ENCODE results near the gene SFI1. TPM values are rescaled to one million over a fixed set of nuclear protein-coding genes. Genes with fewer than 3 reads are reported as not detected.
"Not testable (repeated sequence)": the region's sequence is repeated elsewhere in the genome, so short reads cannot be mapped to it uniquely, and the experiment has no call there.

The SFI1 gene
- total RNA-seq, 1 experiment from 2014 or later = 55.2 TPM

DNA sequence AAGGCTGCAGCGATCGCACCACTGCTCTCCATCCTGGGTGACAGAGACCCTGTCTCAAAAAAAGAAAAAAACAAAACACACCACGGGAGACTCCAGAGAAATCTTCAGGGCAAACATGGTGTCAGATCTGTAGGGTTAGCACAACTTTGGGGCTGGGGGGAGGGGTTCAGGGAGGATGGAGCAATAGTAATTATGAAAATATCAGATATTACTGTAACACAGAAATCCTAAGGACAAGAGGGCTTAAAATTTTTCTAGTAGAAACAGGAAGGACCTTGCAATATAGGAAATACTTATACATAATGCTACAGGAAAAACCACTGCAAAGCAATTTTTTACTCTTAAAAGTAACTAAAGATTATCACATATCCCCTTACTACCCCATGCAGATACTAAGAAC, 20.5 kb upstream of the SFI1 start:
- Histone ChIP-seq H3K4me3 (ENCODE audit: low read depth, low read length) (no peak overlapping the region), H3K36me3 (ENCODE audit: control insufficient read depth, insufficient read depth, low read length) (no peaks in the 10 kb centered on the region), H3K27me3 (replicated peaks; ENCODE audit: control insufficient read depth, insufficient read depth, low read length) (no peaks in the 10 kb centered on the region), H3K4me1 (no peaks in the 10 kb centered on the region), H3K9me3 (no peaks in the 10 kb centered on the region)
- Mint-ChIP-seq H3K4me1 (ENCODE audit: low read depth, unreplicated experiment) (no peaks in the 10 kb centered on the region), H3K36me3 (ENCODE audit: insufficient read depth, unreplicated experiment) (peaks cover 58% of the 10 kb centered on the region), H3K27ac (ENCODE audit: unreplicated experiment) (no peak overlapping the region), H3K4me3 (ENCODE audit: unreplicated experiment) (no peak overlapping the region), H3K9me3 (ENCODE audit: unreplicated experiment) (no peaks in the 10 kb centered on the region), H3K27me3 (ENCODE audit: insufficient read depth, unreplicated experiment) (no peaks in the 10 kb centered on the region)
- no TSS peak for BruUV-seq (replicated peaks)
- ChIA-PET CTCF (no interaction called here), POLR2A (no interaction called here)
- TF ChIP-seq, protein P1, sequence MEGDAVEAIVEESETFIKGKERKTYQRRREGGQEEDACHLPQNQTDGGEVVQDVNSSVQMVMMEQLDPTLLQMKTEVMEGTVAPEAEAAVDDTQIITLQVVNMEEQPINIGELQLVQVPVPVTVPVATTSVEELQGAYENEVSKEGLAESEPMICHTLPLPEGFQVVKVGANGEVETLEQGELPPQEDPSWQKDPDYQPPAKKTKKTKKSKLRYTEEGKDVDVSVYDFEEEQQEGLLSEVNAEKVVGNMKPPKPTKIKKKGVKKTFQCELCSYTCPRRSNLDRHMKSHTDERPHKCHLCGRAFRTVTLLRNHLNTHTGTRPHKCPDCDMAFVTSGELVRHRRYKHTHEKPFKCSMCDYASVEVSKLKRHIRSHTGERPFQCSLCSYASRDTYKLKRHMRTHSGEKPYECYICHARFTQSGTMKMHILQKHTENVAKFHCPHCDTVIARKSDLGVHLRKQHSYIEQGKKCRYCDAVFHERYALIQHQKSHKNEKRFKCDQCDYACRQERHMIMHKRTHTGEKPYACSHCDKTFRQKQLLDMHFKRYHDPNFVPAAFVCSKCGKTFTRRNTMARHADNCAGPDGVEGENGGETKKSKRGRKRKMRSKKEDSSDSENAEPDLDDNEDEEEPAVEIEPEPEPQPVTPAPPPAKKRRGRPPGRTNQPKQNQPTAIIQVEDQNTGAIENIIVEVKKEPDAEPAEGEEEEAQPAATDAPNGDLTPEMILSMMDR (IDR thresholded peaks at IDR 0.05; ENCODE audit: insufficient read depth in 1 of 2, low read depth in 1 of 2, low read length in 1 of 2, severe bottlenecking in 1 of 2, unreplicated experiment in 1 of 2) = no peak
- no peak for DNase-seq
- intact Hi-C loops (cut with micrococcal nuclease; ENCODE audit: unreplicated experiment) = no loop called here

DNA sequence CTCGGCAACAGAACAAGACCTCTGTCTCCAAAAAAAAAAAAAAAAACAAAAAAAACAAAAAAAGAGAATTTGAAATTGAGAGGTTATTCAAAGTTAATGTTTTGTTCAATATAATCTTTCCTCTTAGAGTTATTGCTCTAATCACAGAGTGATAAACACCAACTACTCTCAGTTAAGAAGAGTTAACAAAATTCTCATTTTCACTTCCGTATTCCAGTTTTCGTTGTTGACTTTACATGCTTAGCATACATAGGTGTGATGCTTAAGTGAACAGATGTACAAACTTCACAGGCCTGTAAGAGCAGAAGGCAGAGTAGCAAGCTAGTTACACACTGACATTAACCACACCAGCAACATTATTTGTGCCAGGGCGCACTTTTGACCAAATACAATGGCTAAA, 19.0 kb upstream of the SFI1 start:
- H3K27ac Mint-ChIP-seq (ENCODE audit: unreplicated experiment) = no peak overlapping the region
- no peaks in the 10 kb centered on the region for H3K9me3 ChIP-seq
- H3K4me3 Mint-ChIP-seq (ENCODE audit: unreplicated experiment) = no peak overlapping the region
- H3K4me3 ChIP-seq (ENCODE audit: low read depth, low read length) = no peak overlapping the region
- no TSS peak for BruUV-seq (replicated peaks)
- peaks cover 1% of the 10 kb centered on the region; the same call in 1 of the 2 replicates for H3K36me3 ChIP-seq (ENCODE audit: control insufficient read depth, insufficient read depth, low read length)
- TF ChIP-seq, protein P1 (IDR thresholded peaks at IDR 0.05; ENCODE audit: insufficient read depth in 1 of 2, low read depth in 1 of 2, low read length in 1 of 2, severe bottlenecking in 1 of 2, unreplicated experiment in 1 of 2) = no peak
- no peaks in the 10 kb centered on the region for H3K4me1 ChIP-seq
- H3K27me3 Mint-ChIP-seq (ENCODE audit: insufficient read depth, unreplicated experiment) = no peaks in the 10 kb centered on the region
- ChIA-PET POLR2A (no interaction called here), CTCF (no interaction called here)
- H3K36me3 Mint-ChIP-seq (ENCODE audit: insufficient read depth, unreplicated experiment) = peaks cover 60% of the 10 kb centered on the region
- H3K4me1 Mint-ChIP-seq (ENCODE audit: low read depth, unreplicated experiment) = no peaks in the 10 kb centered on the region
- no peak for DNase-seq
- H3K9me3 Mint-ChIP-seq (ENCODE audit: unreplicated experiment) = no peaks in the 10 kb centered on the region
- intact Hi-C loops (cut with micrococcal nuclease; ENCODE audit: unreplicated experiment) = no loop called here
- no peaks in the 10 kb centered on the region for H3K27me3 ChIP-seq (replicated peaks; ENCODE audit: control insufficient read depth, insufficient read depth, low read length)

DNA sequence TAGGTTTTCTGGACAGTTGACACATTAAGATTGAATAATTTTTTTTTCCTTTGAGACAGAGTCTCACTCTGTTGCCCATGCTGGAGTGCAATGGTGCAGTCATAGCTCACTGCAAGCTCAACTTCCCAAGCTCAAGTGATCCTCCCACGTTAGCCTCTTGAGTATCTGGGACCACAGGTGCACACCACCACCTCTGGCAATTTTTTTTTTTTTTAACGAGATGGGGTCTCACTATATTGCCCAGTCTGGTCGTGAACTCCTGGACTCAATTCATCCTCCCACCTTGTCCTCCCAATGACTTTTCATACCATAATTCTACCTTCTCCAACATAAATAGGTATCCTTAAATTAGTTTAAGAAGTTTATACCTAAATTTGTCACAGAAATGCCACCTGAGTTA, 15.2 kb upstream of the SFI1 start:
- peaks cover 1% of the 10 kb centered on the region; the same call in 1 of the 2 replicates for H3K36me3 ChIP-seq (ENCODE audit: control insufficient read depth, insufficient read depth, low read length)
- H3K27ac Mint-ChIP-seq (ENCODE audit: unreplicated experiment) = no peak overlapping the region
- no peak for DNase-seq
- no peak overlapping the region for H3K4me3 Mint-ChIP-seq (ENCODE audit: unreplicated experiment)
- H3K4me3 ChIP-seq (ENCODE audit: low read depth, low read length) = no peak overlapping the region
- TF ChIP-seq, protein P1 (IDR thresholded peaks at IDR 0.05; ENCODE audit: insufficient read depth in 1 of 2, low read depth in 1 of 2, low read length in 1 of 2, severe bottlenecking in 1 of 2, unreplicated experiment in 1 of 2) = no peak
- no peaks in the 10 kb centered on the region for H3K9me3 Mint-ChIP-seq (ENCODE audit: unreplicated experiment)
- no peaks in the 10 kb centered on the region for H3K27me3 ChIP-seq (replicated peaks; ENCODE audit: control insufficient read depth, insufficient read depth, low read length)
- H3K4me1 ChIP-seq = no peaks in the 10 kb centered on the region
- no TSS peak for BruUV-seq (replicated peaks)
- intact Hi-C loops (cut with micrococcal nuclease; ENCODE audit: unreplicated experiment) = no loop called here
- H3K9me3 ChIP-seq = no peaks in the 10 kb centered on the region
- POLR2A ChIA-PET = no interaction called here
- H3K27me3 Mint-ChIP-seq (ENCODE audit: insufficient read depth, unreplicated experiment) = no peaks in the 10 kb centered on the region
- peaks cover 77% of the 10 kb centered on the region for H3K36me3 Mint-ChIP-seq (ENCODE audit: insufficient read depth, unreplicated experiment)
- CTCF ChIA-PET = no interaction called here
- H3K4me1 Mint-ChIP-seq (ENCODE audit: low read depth, unreplicated experiment) = no peaks in the 10 kb centered on the region

DNA sequence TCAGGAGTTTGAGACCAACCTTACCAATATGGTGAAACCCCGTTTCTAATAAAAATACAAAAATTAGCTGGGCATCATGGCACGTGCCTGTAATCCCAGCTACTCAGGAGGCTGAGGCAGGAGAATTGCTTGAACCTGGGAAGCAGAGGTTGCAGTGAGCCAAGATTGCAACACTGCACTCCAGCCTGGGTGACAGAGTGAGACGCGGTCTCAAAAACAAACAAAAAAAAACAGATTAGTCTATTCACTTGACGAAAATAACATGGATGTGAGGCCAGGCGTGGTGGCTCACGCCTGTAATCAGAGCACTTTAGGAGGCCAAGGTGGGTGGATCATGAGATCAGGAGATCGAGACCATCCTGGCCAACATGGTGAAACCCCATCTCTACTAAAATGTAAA, 13.9 kb upstream of the SFI1 start:
- H3K4me3 Mint-ChIP-seq (ENCODE audit: unreplicated experiment); CTCF ChIA-PET; H3K9me3 ChIP-seq; H3K27me3 Mint-ChIP-seq (ENCODE audit: insufficient read depth, unreplicated experiment); H3K4me1 ChIP-seq; H3K4me3 ChIP-seq (ENCODE audit: low read depth, low read length); H3K4me1 Mint-ChIP-seq (ENCODE audit: low read depth, unreplicated experiment); H3K9me3 Mint-ChIP-seq (ENCODE audit: unreplicated experiment); H3K27me3 ChIP-seq (replicated peaks; ENCODE audit: control insufficient read depth, insufficient read depth, low read length); POLR2A ChIA-PET; DNase-seq; BruUV-seq (replicated peaks); H3K27ac Mint-ChIP-seq (ENCODE audit: unreplicated experiment); H3K36me3 ChIP-seq (ENCODE audit: control insufficient read depth, insufficient read depth, low read length); intact Hi-C loops (cut with micrococcal nuclease; ENCODE audit: unreplicated experiment): not testable (repeated sequence)
- peaks cover 89% of the 10 kb centered on the region for H3K36me3 Mint-ChIP-seq (ENCODE audit: insufficient read depth, unreplicated experiment)

DNA sequence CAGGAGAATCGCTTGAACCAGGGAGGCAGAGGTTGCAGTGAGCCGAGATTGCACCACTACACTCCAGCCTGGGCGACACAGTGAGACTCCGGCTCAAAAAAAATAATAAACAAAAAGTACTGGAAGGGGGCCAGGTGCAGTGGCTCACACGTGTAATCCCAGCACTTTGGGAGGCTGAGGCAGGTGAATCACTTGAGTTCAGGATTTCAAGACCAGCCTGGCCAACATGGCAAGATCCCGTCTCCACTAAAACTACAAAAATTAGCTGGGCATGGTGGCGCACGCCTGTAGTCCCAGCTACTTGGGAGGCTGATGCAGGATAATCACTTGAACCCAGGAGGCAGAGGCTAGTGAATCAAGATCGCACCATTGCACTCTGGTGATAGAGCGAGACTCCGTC, 10.0 kb upstream of the SFI1 start:
- BruUV-seq (replicated peaks); H3K4me1 Mint-ChIP-seq (ENCODE audit: low read depth, unreplicated experiment); H3K27ac Mint-ChIP-seq (ENCODE audit: unreplicated experiment); H3K4me3 ChIP-seq (ENCODE audit: low read depth, low read length); H3K9me3 Mint-ChIP-seq (ENCODE audit: unreplicated experiment); H3K36me3 ChIP-seq (ENCODE audit: control insufficient read depth, insufficient read depth, low read length); H3K27me3 ChIP-seq (replicated peaks; ENCODE audit: control insufficient read depth, insufficient read depth, low read length); H3K27me3 Mint-ChIP-seq (ENCODE audit: insufficient read depth, unreplicated experiment); H3K9me3 ChIP-seq; DNase-seq; H3K4me3 Mint-ChIP-seq (ENCODE audit: unreplicated experiment); intact Hi-C loops (cut with micrococcal nuclease; ENCODE audit: unreplicated experiment); CTCF ChIA-PET; POLR2A ChIA-PET: not testable (repeated sequence)
- peaks cover 63% of the 10 kb centered on the region for H3K36me3 Mint-ChIP-seq (ENCODE audit: insufficient read depth, unreplicated experiment)
- H3K4me1 ChIP-seq = peaks cover 14% of the 10 kb centered on the region
